Measurements from ENCODE around the gene MGAT4C. TPM values are rescaled to one million over a fixed set of nuclear protein-coding genes. Genes with fewer than 3 reads are reported as not detected.

Gene MGAT4C
- total and polyA plus RNA-seq, 2 of the 8 experiments (the other 6 are each of a cell fraction or from before 2014, with no cell fraction given) = 1.6 to 2.5 TPM

- Histone ChIP-seq H3K4me2 (ENCODE audit: insufficient read depth in 1 of 2, low read depth in 2 of 2, low read length in 2 of 2) (no peak overlapping the region), H3K18ac (ENCODE audit: extremely low read depth, low read length) (no peak overlapping the region)
- FAIRE-seq = no peak
Observed at GRCh38 chr12:86228656-86229055, 27.5 kb downstream of the MGAT4C start.

More at GRCh38 chr12:86228656-86229055, 27.5 kb downstream of the MGAT4C start:
- Histone ChIP-seq H3K9me3 (ENCODE audit: insufficient read depth in 2 of 2, low read depth in 1 of 2, low read length in 1 of 2) (no peaks in the 10 kb centered on the region), H3K23me2 (ENCODE audit: low read depth, low read length) (no peaks in the 10 kb centered on the region), H4K8ac (ENCODE audit: extremely low read depth, insufficient read depth, low read length) (no peak overlapping the region), H3K79me1 (ENCODE audit: low read depth, low read length) (no peaks in the 10 kb centered on the region), H2BK20ac (ENCODE audit: low read length) (no peak overlapping the region), H4K5ac (ENCODE audit: insufficient read length, low read depth, low read length) (no peak overlapping the region), H2BK120ac (replicated peaks; ENCODE audit: low read depth, low read length) (no peak overlapping the region), H3K27ac (ENCODE audit: low read depth, low read length) (no peak overlapping the region), H3K36me3 (ENCODE audit: control insufficient read depth in 2 of 4, insufficient read depth in 4 of 4, low read length in 3 of 4) (no peaks in the 10 kb centered on the region), H3K9ac (replicated peaks in 1 of 4; ENCODE audit: extremely low read depth in 1 of 4, low read depth in 3 of 4, low read length in 3 of 4) (no peak overlapping the region), H3K4me1 (replicated peaks in 1 of 4; ENCODE audit: control insufficient read depth in 3 of 4, insufficient read depth in 4 of 4, low read length in 3 of 4) (no peaks in the 10 kb centered on the region), H3K14ac (ENCODE audit: insufficient read length) (no peak overlapping the region), H3K23ac (ENCODE audit: insufficient read length) (no peak overlapping the region), H2BK15ac (ENCODE audit: low read length) (no peak overlapping the region), H3K79me2 (ENCODE audit: control insufficient read depth in 1 of 2, insufficient read depth in 2 of 2, low read length in 2 of 2) (no peaks in the 10 kb centered on the region), H4K20me1 (replicated peaks in 1 of 2; ENCODE audit: control insufficient read depth in 1 of 2, insufficient read depth in 2 of 2, low read length in 2 of 2) (no peaks in the 10 kb centered on the region), H2BK12ac (ENCODE audit: low read depth, low read length) (no peak overlapping the region), H3K4ac (replicated peaks; ENCODE audit: insufficient read length, low read depth, low read length) (no peak overlapping the region), H3K27me3 (replicated peaks in 1 of 4; ENCODE audit: control insufficient read depth in 3 of 4, extremely low read depth in 1 of 4, insufficient read depth in 3 of 4, low read length in 3 of 4) (no peaks in the 10 kb centered on the region), H2AFZ (ENCODE audit: low read length) (no peak overlapping the region), H3K4me3 (ENCODE audit: extremely low read depth in 1 of 4, insufficient read depth in 2 of 4, low read depth in 3 of 4, low read length in 4 of 4) (no peak overlapping the region), H2AK5ac (ENCODE audit: low read depth, low read length) (no peak overlapping the region), H4K91ac (replicated peaks; ENCODE audit: insufficient read length, low read length) (no peak overlapping the region), H2BK5ac (ENCODE audit: low read depth, low read length) (no peak overlapping the region), H3K56ac (replicated peaks; ENCODE audit: insufficient read length, low read depth, low read length) (no peak overlapping the region)
- TF ChIP-seq CHD2 (IDR thresholded peaks at IDR 0.05; ENCODE audit: low read length) = no peak
- no peak for TF ChIP-seq CBX8 (IDR thresholded peaks at IDR 0.05; ENCODE audit: borderline replicate concordance, low read depth, low read length)
- TF ChIP-seq EGR1 (IDR thresholded peaks at IDR 0.05; ENCODE audit: borderline replicate concordance, low read depth, low read length) = no peak
- TF ChIP-seq SIX5 (IDR thresholded peaks at IDR 0.05; ENCODE audit: low read depth, low read length) = no peak
- TF ChIP-seq CTBP2 (IDR thresholded peaks at IDR 0.05; ENCODE audit: borderline replicate concordance, insufficient read depth, insufficient read length, low read length) = no peak
- TF ChIP-seq ATF2 (IDR thresholded peaks at IDR 0.05; ENCODE audit: low read length) = no peak
- no peak for TF ChIP-seq RAD21 (IDR thresholded peaks at IDR 0.05 in 1 of 2, conservative IDR thresholded peaks at IDR 0.05 in 1 of 2; ENCODE audit: low read depth in 2 of 2, low read length in 2 of 2)
- TF ChIP-seq NANOG (IDR thresholded peaks at IDR 0.05; ENCODE audit: insufficient read depth, low read depth, low read length, poor library complexity, severe bottlenecking) = no peak
- TF ChIP-seq TBP (IDR thresholded peaks at IDR 0.05; ENCODE audit: low read depth, low read length) = no peak
- TF ChIP-seq RBBP5 (IDR thresholded peaks at IDR 0.05; ENCODE audit: borderline replicate concordance, low read depth, low read length) = no peak
- CTCF ChIA-PET (ENCODE audit: partially characterized antibody) = no interaction called here
- no peak for DNase-seq (ENCODE audit: low read depth in 1 of 2, low spot score in 2 of 2)
- POLR2A ChIA-PET (ENCODE audit: partially characterized antibody) = no interaction called here

Measured in H1 (cell line).